Activated CD8-positive, alpha-beta memory T cell treated with anti-CD3 and anti-CD28 coated beads, Interleukin-2, amount 10 ng/mL, durations not matched to agents 7 days and 5 days (primary cell): ENCODE data around the gene OSBPL1A. TPM values are rescaled to one million over a fixed set of nuclear protein-coding genes. Genes with fewer than 3 reads are reported as not detected.

ENCODE experiments used
- ATAC-seq: fragments of 150-1000 bp; cut with Tn5 transposase; one replicate; pipeline ENCODE4 v1.10.0; 2021; ENCODE audit warnings: moderate library complexity
- CTCF ChIA-PET: fragments of 350-600 bp; sonication (Branson Sonifier 250); formaldehyde crosslinking; loops from one replicate; lab custom pipeline; 2021; ENCODE audit warnings: antibody characterized with exemption; lab: Charles Lee
- DNase-seq: peaks from one replicate; pipeline ENCODE4 v3.0.0-alpha.2; 2020
- H3K27ac Mint-ChIP-seq: one replicate; pipeline ENCODE4 v1.8.0; 2021; ENCODE audit warnings: mild to moderate bottlenecking, mixed read lengths
- H3K27me3 Mint-ChIP-seq: one replicate; pipeline ENCODE4 v1.8.0; 2021; ENCODE audit warnings: mixed read lengths
- H3K36me3 Mint-ChIP-seq: one replicate; pipeline ENCODE4 v1.8.0; 2021; ENCODE audit warnings: mild to moderate bottlenecking, mixed read lengths
- H3K4me1 Mint-ChIP-seq: one replicate; pipeline ENCODE4 v1.8.0; 2021; ENCODE audit warnings: mixed read lengths
- H3K4me3 Mint-ChIP-seq: one replicate; pipeline ENCODE4 v1.8.0; 2021; ENCODE audit warnings: mild to moderate bottlenecking, moderate library complexity, mixed read lengths
- H3K9me3 Mint-ChIP-seq: one replicate; pipeline ENCODE4 v1.8.0; 2022; ENCODE audit warnings: low read depth, mixed read lengths
- total RNA-seq, 2 experiments: library from RNA; stranded (reverse); gene quantifications; one replicate each; pipeline ENCODE4 v1.2.3, GENCODE V29; 2021

Gene OSBPL1A
- total RNA-seq, 2 experiments from 2014 or later = 0.32 to 0.68 TPM

DNA sequence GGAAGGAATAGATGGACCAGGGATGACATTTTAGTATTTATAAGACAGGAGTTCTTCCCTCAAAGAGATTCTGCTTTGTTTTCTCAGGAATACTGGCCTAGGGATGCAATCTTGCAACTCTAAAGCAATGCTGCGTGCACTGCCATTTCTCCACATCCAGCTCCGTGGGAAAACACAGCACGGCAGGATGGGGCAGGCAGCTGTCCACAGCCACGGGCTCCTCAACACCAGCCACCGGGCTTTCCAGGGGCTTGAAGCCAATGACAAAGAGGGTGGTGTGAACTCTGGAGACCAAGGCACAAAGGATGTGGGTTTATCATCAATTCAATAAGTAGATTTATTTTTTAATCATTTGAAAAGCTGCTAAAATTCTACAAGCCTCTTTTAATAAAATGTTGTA, 209.5 kb downstream of the OSBPL1A start:
- H3K36me3 Mint-ChIP-seq = no peaks in the 10 kb centered on the region
- H3K27ac Mint-ChIP-seq = no peak overlapping the region
- ATAC-seq = no peak
- no peaks in the 10 kb centered on the region for H3K9me3 Mint-ChIP-seq
- CTCF ChIA-PET = no interaction called here
- no peak overlapping the region for H3K4me3 Mint-ChIP-seq
- no peak for DNase-seq
- no peaks in the 10 kb centered on the region for H3K4me1 Mint-ChIP-seq
- H3K27me3 Mint-ChIP-seq = peaks cover 43% of the 10 kb centered on the region

DNA sequence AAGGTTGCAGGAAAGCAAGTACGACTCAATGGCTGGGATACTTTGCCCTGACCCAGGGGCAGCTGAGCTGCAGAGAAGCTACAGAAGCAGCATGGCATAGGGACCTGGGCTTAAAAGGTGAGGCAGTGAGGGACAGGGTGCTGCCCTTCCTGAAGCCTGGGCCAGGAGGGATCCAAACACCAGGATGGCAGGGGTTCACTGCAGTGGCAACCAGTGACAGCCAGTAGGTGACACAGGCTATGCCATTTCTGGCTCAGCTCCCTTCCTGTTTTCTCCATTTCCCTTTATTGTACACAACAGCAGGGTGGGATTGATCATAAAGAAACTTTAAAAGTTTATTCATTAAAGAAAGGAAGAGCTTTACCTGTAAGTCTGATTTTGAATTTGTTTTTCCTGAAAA, 209.9 kb downstream of the OSBPL1A start:
- no peaks in the 10 kb centered on the region for H3K36me3 Mint-ChIP-seq
- peaks cover 40% of the 10 kb centered on the region for H3K27me3 Mint-ChIP-seq
- DNase-seq (no peak), ATAC-seq (no peak)
- no peaks in the 10 kb centered on the region for H3K9me3 Mint-ChIP-seq
- no peak overlapping the region for H3K27ac Mint-ChIP-seq
- H3K4me1 Mint-ChIP-seq = no peaks in the 10 kb centered on the region
- no peak overlapping the region for H3K4me3 Mint-ChIP-seq
- CTCF ChIA-PET = interaction anchor here (1.2 kb wide), 1 partner anchor 11 kb away, joined by 5 read pairs; no protein-coding TSS in a partner anchor

DNA sequence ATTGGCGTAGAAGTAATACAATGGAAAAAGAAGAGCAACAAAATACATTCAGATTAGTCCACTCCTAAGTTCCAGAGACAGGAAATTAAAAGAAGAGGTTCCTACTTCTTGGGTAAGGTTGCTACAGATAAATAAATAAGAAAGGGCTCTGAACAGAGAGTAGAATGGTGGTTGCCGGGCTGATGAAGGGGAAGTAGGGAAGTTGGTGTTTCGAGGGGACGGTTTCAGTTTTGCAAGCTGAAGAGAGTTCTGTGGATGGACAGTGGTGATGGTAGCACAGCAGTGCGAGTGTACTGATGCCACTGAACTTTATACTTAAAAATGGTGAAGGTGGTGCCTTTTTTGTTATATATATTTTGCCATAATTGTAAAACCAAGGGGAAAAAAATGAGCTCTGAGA, 210.6 kb downstream of the OSBPL1A start:
- no peak for DNase-seq
- H3K27ac Mint-ChIP-seq = no peak overlapping the region
- H3K27me3 Mint-ChIP-seq = peaks cover 41% of the 10 kb centered on the region
- H3K9me3 Mint-ChIP-seq = no peaks in the 10 kb centered on the region
- no peaks in the 10 kb centered on the region for H3K4me1 Mint-ChIP-seq
- CTCF ChIA-PET = interaction anchor here (1.2 kb wide), 1 partner anchor 10 kb away, joined by 5 read pairs; no protein-coding TSS in a partner anchor
- H3K36me3 Mint-ChIP-seq = no peaks in the 10 kb centered on the region
- ATAC-seq = no peak
- no peak overlapping the region for H3K4me3 Mint-ChIP-seq

DNA sequence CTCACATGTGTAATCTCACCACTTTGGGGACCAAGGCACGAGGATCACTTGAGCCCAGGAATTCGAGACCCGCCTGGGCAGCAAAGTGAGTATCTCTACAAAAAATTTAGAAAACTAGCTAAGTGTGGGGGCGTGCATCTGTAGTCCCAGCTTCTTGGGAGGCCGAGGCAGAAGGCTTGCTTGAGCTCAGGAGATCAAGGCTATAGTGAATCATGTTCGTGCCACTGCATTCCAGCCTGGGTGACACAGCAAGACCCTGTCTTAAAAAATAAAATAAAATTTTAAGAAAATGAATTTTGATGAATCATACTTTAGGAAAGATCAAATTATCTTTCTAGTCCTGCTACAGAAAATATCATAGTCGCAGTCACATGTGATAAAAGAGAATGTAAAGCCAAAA, 211.8 kb downstream of the OSBPL1A start:
- no peak overlapping the region for H3K4me3 Mint-ChIP-seq
- H3K9me3 Mint-ChIP-seq = no peaks in the 10 kb centered on the region
- no peak overlapping the region for H3K27ac Mint-ChIP-seq
- no peak for DNase-seq
- CTCF ChIA-PET = interaction anchor here (0.7 kb wide), 1 partner anchor 135 kb away, joined by 3 read pairs; no protein-coding TSS in a partner anchor
- no peak for ATAC-seq
- H3K36me3 Mint-ChIP-seq = no peaks in the 10 kb centered on the region
- H3K27me3 Mint-ChIP-seq = peaks cover 39% of the 10 kb centered on the region
- no peaks in the 10 kb centered on the region for H3K4me1 Mint-ChIP-seq

DNA sequence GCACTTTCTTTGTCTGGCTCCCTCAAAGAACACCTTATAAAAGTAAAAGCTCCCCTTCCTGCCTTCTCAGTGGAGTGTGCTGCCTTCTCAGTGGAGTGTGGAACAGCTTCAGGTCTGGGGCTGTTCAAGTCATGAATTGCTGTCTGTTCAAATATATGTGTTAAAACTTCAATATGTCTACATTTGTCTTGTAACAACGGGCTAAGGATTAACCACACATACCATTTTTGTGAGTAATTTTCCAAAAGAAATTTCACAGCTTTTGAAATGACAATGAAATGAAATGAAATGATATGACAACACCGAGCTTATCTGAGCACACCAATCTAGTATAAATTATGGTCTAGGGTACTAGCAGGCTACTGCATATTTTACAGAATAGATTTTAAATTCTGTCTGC, 215.8 kb downstream of the OSBPL1A start:
- Mint-ChIP-seq H3K9me3 (no peaks in the 10 kb centered on the region), H3K27ac (no peak overlapping the region), H3K27me3 (peaks cover 17% of the 10 kb centered on the region), H3K36me3 (no peaks in the 10 kb centered on the region), H3K4me3 (no peak overlapping the region), H3K4me1 (no peaks in the 10 kb centered on the region)
- CTCF ChIA-PET = interaction anchor here (1.6 kb wide), 1 partner anchor 178 kb away, joined by 4 read pairs; no protein-coding TSS in a partner anchor
- ATAC-seq = no peak
- DNase-seq = no peak

DNA sequence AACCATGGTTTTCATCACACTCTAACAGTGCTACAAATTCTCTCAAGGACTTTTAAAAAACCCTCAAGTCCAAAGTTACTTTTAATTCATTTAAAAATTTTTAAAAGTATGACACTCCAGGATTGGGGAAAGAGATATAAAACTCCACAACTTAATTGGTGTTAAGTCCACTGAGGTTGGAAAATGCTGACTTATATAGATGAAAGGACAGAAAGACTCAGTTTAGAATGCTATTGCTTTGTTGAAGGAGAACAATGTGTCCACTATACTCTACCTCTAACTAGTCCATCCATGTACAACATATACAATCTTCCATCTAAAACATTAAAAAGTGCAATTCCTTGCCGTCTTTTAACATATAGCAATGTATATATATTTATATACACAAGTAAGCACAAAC, 217.6 kb downstream of the OSBPL1A start:
- ATAC-seq (no peak), DNase-seq (no peak)
- Mint-ChIP-seq H3K9me3 (no peaks in the 10 kb centered on the region), H3K27ac (no peak overlapping the region), H3K27me3 (peaks cover 26% of the 10 kb centered on the region), H3K36me3 (no peaks in the 10 kb centered on the region), H3K4me3 (no peak overlapping the region), H3K4me1 (no peaks in the 10 kb centered on the region)
- CTCF ChIA-PET = no interaction called here

DNA sequence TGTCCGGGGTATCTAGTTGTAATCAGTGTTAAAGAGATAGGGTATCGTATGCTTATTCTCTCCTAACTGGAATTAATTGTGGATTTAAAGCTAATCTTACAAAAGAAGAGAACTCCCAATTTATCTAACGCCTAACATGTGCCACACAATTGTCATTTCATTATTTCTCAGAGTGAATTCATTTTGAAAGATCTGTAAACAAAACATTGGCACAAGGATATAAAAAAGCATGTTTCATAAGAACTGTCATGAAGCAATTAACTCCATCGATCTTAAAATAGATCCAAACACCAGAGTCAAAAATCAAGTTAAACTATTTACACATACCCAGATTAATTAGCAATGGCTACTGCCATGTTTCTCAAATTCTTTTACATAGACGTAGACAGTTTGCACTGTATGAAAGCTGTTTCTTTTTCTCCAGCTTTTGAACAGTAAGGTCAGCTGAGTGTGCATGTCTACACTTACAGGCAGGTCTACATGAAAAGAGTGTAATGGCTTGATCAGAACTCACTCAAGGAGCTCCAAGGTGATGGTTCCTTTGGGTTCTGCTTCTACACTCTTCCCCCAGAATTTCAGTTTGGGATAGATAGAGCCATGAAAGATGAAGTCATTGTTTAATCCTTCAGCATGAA, 220.0 kb downstream of the OSBPL1A start:
- peaks cover 2% of the 10 kb centered on the region for H3K36me3 Mint-ChIP-seq
- no peaks in the 10 kb centered on the region for H3K9me3 Mint-ChIP-seq
- CTCF ChIA-PET = no interaction called here
- no peak overlapping the region for H3K27ac Mint-ChIP-seq
- DNase-seq (no peak), ATAC-seq (no peak)
- no peak overlapping the region for H3K4me3 Mint-ChIP-seq
- peaks cover 23% of the 10 kb centered on the region for H3K27me3 Mint-ChIP-seq
- peaks cover 7% of the 10 kb centered on the region for H3K4me1 Mint-ChIP-seq

DNA sequence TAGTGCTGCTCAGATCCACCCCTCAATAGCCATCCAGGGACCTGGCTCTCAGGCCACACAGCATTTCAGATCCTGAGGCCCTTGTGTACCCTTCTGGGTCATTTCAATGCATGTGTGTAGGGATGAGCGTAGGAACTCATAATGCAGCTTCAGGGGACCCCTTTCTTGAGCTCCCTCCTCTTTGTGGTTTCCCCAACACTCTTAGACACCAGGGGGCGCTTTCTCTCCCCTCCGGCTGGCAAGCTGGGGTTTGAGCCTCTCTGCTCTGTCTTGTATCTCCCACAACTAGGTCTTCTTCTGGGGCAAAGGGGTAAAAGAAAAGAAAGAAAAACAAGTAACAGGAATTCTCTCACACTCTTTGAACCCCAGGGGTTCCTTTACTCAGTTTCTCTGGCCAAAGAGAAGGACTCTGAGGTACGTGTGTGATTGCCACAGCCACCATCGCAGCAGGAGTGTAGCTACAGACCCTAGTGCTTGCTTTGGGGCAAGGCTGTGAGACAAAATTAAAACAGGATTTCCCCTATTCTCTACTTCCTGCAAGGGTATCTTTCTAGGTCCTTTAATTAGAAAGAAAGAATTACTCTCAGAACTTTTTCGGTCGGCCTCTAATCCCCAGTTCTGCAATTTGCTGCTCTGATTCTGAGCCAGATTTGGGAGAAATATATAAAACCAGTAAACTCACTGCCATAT, 220.8 kb downstream of the OSBPL1A start:
- CTCF ChIA-PET = interaction anchor here (0.9 to 1.3 kb wide), 6 partner anchors 10 to 337 kb away, joined by 3 to 5 read pairs (median 4); partner anchors contain the start of gene CABYR
- H3K27me3 Mint-ChIP-seq = peaks cover 18% of the 10 kb centered on the region
- H3K4me3 Mint-ChIP-seq = no peak overlapping the region
- H3K27ac Mint-ChIP-seq = no peak overlapping the region
- ATAC-seq (no peak), DNase-seq (peak; percentile 55)
- no peaks in the 10 kb centered on the region for H3K9me3 Mint-ChIP-seq
- peaks cover 2% of the 10 kb centered on the region for H3K36me3 Mint-ChIP-seq
- H3K4me1 Mint-ChIP-seq = peaks cover 7% of the 10 kb centered on the region

DNA sequence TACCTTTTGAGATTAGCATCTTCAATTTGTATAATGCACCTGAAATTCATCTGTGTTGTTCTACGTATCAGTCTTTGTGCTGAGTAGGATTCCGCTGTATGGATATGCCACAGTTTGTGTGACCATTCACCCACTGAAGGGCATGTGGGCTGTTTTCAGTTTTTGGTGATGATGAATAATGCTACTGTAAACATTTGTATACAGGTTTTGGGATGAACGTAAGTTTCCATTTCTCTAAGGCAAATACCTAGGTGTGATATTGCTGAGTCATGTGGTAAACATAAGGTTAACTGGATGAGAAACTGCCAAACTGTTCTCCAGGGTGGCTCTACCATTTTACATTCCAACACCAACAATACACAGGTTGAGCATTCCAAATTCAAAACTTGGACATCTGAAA, 223.6 kb downstream of the OSBPL1A start:
- peaks cover 7% of the 10 kb centered on the region for H3K4me1 Mint-ChIP-seq
- CTCF ChIA-PET = no interaction called here
- no peak overlapping the region for H3K27ac Mint-ChIP-seq
- H3K9me3 Mint-ChIP-seq = no peaks in the 10 kb centered on the region
- peaks cover 2% of the 10 kb centered on the region for H3K36me3 Mint-ChIP-seq
- peaks cover 26% of the 10 kb centered on the region for H3K27me3 Mint-ChIP-seq
- no peak for DNase-seq
- H3K4me3 Mint-ChIP-seq = no peak overlapping the region
- ATAC-seq = peak; percentile 51

DNA sequence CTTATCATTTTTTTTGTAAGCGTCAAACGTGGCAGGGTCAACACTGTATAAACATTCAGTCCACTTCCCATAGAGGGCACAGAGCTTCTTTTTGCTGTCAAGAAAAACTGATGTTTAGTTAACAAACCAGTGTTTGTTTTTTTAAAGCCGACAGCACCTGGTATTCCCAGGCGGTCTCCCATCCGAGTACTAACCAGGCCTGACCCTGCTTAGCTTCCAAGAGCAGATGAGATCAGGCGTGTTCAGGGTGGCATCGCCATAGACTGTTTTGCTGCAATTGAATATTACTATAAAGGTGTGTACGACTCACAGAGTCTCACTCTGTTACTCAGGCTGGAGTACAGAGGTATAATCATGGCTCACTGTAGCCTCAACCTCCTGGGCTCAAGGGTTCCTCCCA, 227.3 kb downstream of the OSBPL1A start:
- H3K9me3 Mint-ChIP-seq = no peaks in the 10 kb centered on the region
- H3K27me3 Mint-ChIP-seq = peaks cover 11% of the 10 kb centered on the region
- no peak overlapping the region for H3K4me3 Mint-ChIP-seq
- DNase-seq = no peak
- H3K4me1 Mint-ChIP-seq = peaks cover 7% of the 10 kb centered on the region
- CTCF ChIA-PET = no interaction called here
- no peak for ATAC-seq
- H3K36me3 Mint-ChIP-seq = peaks cover 2% of the 10 kb centered on the region
- no peak overlapping the region for H3K27ac Mint-ChIP-seq

DNA sequence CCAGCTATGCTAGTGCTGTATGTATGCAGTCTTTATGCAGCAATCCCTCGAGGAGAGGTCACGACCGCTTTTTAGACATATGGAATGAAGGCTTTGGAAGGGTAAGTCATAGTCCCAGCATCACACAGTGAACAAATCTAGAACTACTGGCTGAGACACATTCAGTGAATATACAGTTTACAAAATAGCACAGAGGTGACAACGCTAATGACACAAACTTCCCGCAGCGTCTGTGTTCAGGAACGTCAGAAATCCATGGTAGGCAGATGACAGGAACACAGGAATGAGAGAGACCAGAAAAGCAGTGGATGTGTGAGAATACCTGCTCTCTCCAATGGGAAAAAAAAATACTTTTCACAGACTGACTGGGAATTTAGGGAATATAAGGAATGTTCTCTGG, 229.1 kb downstream of the OSBPL1A start:
- Mint-ChIP-seq H3K36me3 (no peaks in the 10 kb centered on the region), H3K27me3 (peaks cover 11% of the 10 kb centered on the region), H3K27ac (no peak overlapping the region), H3K9me3 (no peaks in the 10 kb centered on the region), H3K4me3 (no peak overlapping the region), H3K4me1 (no peaks in the 10 kb centered on the region)
- ATAC-seq = no peak
- DNase-seq = no peak
- CTCF ChIA-PET = interaction anchor here (1.0 kb wide), 1 partner anchor 35 kb away, joined by 3 read pairs; no protein-coding TSS in a partner anchor

DNA sequence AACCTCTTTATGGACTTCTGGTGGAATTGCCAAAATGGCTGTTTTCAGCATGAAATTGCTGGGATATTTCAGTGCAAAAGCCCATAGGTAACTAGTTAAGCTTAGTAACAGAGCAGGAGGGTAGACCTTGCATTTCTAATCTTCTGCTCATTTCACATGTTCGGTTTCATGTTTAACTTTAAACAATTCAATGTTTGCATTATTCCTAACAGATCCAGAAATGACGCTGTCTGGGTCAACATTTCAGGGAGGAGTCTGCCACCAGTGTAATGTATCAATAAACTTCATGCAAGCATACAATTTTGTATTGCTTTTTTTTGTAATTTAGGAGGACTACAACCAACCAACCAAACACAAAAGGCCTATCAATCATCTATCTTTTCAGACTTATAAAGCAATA, 236.3 kb downstream of the OSBPL1A start:
- Mint-ChIP-seq H3K9me3 (no peaks in the 10 kb centered on the region), H3K4me1 (no peaks in the 10 kb centered on the region), H3K27ac (no peak overlapping the region), H3K36me3 (no peaks in the 10 kb centered on the region), H3K4me3 (no peak overlapping the region), H3K27me3 (peaks cover 3% of the 10 kb centered on the region)
- no peak for ATAC-seq
- CTCF ChIA-PET = no interaction called here
- no peak for DNase-seq

DNA sequence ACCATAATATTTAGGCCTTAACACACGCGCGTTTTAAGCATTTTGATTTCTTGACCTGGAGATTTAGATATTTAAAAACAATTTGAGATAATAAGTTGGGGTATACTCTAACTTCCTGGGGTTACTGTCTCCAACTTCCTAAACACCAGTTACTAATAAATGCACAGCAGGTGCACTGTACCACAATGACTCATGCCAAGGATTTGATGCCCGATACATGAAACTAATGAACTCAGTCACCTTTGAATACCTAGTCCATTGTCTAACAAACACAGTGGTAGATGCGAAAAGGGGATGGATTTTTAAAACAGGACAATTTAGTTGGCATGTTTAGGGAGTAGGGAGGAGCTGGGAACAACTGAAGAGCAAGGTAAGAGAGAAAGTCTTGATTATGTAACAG, 237.5 kb downstream of the OSBPL1A start:
- ATAC-seq (no peak), DNase-seq (no peak)
- peaks cover 5% of the 10 kb centered on the region for H3K27me3 Mint-ChIP-seq
- H3K27ac Mint-ChIP-seq = no peak overlapping the region
- CTCF ChIA-PET = no interaction called here
- no peak overlapping the region for H3K4me3 Mint-ChIP-seq
- H3K9me3 Mint-ChIP-seq = no peaks in the 10 kb centered on the region
- no peaks in the 10 kb centered on the region for H3K4me1 Mint-ChIP-seq
- no peaks in the 10 kb centered on the region for H3K36me3 Mint-ChIP-seq

DNA sequence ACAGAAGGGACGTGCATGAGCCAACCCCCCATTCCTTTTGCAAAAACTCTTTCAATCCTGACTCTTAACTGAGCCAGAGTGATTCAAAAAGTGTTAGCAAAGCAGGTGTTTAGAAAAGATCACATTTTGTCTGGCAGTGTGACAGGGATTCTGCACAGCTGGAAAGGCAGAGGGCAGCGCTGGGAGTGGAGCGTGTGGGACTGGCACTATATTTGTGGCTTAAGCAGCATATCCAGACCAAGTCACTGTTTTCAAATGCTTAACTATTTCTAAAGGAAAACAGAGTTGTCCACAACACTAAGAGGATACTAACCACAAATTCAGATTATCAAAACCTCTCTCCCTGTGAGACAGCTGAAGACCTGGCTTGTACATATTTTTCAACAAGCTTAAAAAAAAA, 239.8 kb downstream of the OSBPL1A start:
- Mint-ChIP-seq H3K4me1 (no peaks in the 10 kb centered on the region), H3K27ac (no peak overlapping the region), H3K27me3 (peaks cover 5% of the 10 kb centered on the region), H3K4me3 (no peak overlapping the region), H3K9me3 (no peaks in the 10 kb centered on the region), H3K36me3 (no peaks in the 10 kb centered on the region)
- ATAC-seq = no peak
- DNase-seq = no peak
- CTCF ChIA-PET = no interaction called here
